Measurements from ENCODE around the gene BCL2L11.

- TF ChIP-seq CTCF (IDR thresholded peaks at IDR 0.05): no peak
- TF ChIP-seq POLR2AphosphoS5 (IDR thresholded peaks at IDR 0.05): no peak
- no peak for TF ChIP-seq POLR2A (IDR thresholded peaks at IDR 0.05)
These were observed 62.0 kb downstream of the BCL2L11 start for GRCh38 chr2:111182740-111183139.
